Neuronal stem cell (in vitro differentiated cells): ENCODE data around the gene KREMEN1. TPM values are rescaled to one million over a fixed set of nuclear protein-coding genes. Genes with fewer than 3 reads are reported as not detected.
A peak's percentile ranks its signal among the peaks of the same experiment; 100 is the strongest.

ENCODE experiments used
- DNase-seq: peaks from one replicate; pipeline ENCODE4 v3.0.0-alpha.2; 2013; ENCODE audit warnings: low spot score
- H2AFZ ChIP-seq: one replicate; pipeline ENCODE4 v1.6.1; 2013; ENCODE audit warnings: mild to moderate bottlenecking, low read length, inconsistent platforms
- H2AK5ac ChIP-seq: 2 replicates; pipeline ENCODE4 v1.6.1; 2013; ENCODE audit warnings: low read depth, mild to moderate bottlenecking, inconsistent platforms, low read length, moderate library complexity, mixed read lengths
- H2BK120ac ChIP-seq: 2 replicates; pipeline ENCODE4 v1.6.1; 2013; ENCODE audit warnings: low read depth, mild to moderate bottlenecking, inconsistent platforms, low read length, moderate library complexity, mixed read lengths
- H2BK12ac ChIP-seq: one replicate; pipeline ENCODE4 v1.6.1; 2013; ENCODE audit warnings: low read length, inconsistent platforms
- H2BK15ac ChIP-seq: 2 replicates; pipeline ENCODE4 v1.6.1; 2013; ENCODE audit warnings: mild to moderate bottlenecking, low read length, inconsistent platforms, mixed read lengths
- H2BK5ac ChIP-seq: one replicate; pipeline ENCODE4 v1.6.1; 2013; ENCODE audit warnings: inconsistent platforms, mild to moderate bottlenecking, low read length, moderate library complexity
- H3K14ac ChIP-seq: one replicate; pipeline ENCODE4 v1.6.1; 2013; ENCODE audit warnings: low read length, inconsistent platforms
- H3K18ac ChIP-seq: 2 replicates; pipeline ENCODE4 v1.6.1; 2013; ENCODE audit warnings: low read length, inconsistent platforms
- H3K23ac ChIP-seq: 2 replicates; pipeline ENCODE4 v1.6.1; 2013; ENCODE audit warnings: low read depth, mild to moderate bottlenecking, mixed read lengths, low read length, inconsistent platforms; ENCODE audit not compliant: poor library complexity
- H3K27ac ChIP-seq: replicated peaks from 3 replicates; pipeline ENCODE4 v1.5.1; 2013; ENCODE audit warnings: low read length, inconsistent platforms
- H3K27me3 ChIP-seq, 3 experiments: 2 replicates each; pipeline ENCODE4 v1.6.1; 2013; ENCODE audit warnings: low read length in 3 of 3, mild to moderate bottlenecking in 2 of 3, inconsistent platforms in 1 of 3, low read depth in 1 of 3, mixed read lengths in 1 of 3, moderate library complexity in 1 of 3; ENCODE audit not compliant: control insufficient read depth in 3 of 3, insufficient read depth in 3 of 3
- H3K36me3 ChIP-seq, 2 donors: replicated peaks in 1 of 2; 2 replicates each; pipeline ENCODE4 v1.6.1; 2013; ENCODE audit warnings: low read length in 2 of 2; ENCODE audit not compliant: control insufficient read depth in 2 of 2, insufficient read depth in 2 of 2
- H3K4ac ChIP-seq: 2 replicates; pipeline ENCODE4 v1.6.1; 2013; ENCODE audit warnings: inconsistent platforms, mild to moderate bottlenecking, low read length, moderate library complexity
- H3K4me1 ChIP-seq, 2 donors: 1 replicate in 1 of 2; 2 replicates in 1 of 2; pipeline ENCODE4 v1.6.1; 2013; ENCODE audit warnings: low read length in 2 of 2, low read depth in 1 of 2; ENCODE audit not compliant: control insufficient read depth in 2 of 2, insufficient read depth in 1 of 2
- H3K4me2 ChIP-seq: one replicate; pipeline ENCODE4 v1.6.1; 2013; ENCODE audit warnings: mild to moderate bottlenecking, low read length, inconsistent platforms; ENCODE audit not compliant: insufficient read depth, poor library complexity, severe bottlenecking
- H3K4me3 ChIP-seq, 2 donors: 2 replicates each; pipeline ENCODE4 v1.5.1; 2013; ENCODE audit warnings: low read length in 2 of 2, mild to moderate bottlenecking in 2 of 2, inconsistent platforms in 1 of 2, moderate library complexity in 1 of 2
- H3K79me1 ChIP-seq: one replicate; pipeline ENCODE4 v1.6.1; 2013; ENCODE audit warnings: low read depth, mild to moderate bottlenecking, inconsistent platforms, low read length, moderate library complexity
- H3K9ac ChIP-seq: one replicate; pipeline ENCODE4 v1.6.1; 2013; ENCODE audit warnings: mild to moderate bottlenecking, low read depth, low read length, inconsistent platforms; ENCODE audit not compliant: poor library complexity
- H3K9me3 ChIP-seq, 2 donors: replicated peaks in 1 of 2; 2 replicates each; pipeline versions ENCODE3 to v1.6.1; 2013; ENCODE audit warnings: low read length in 2 of 2, mild to moderate bottlenecking in 2 of 2, inconsistent platforms in 1 of 2, low read depth in 1 of 2, mixed read lengths in 1 of 2, moderate library complexity in 1 of 2; ENCODE audit not compliant: control insufficient read depth in 2 of 2, insufficient read depth in 1 of 2
- H4K8ac ChIP-seq: one replicate; pipeline ENCODE4 v1.6.1; 2013; ENCODE audit warnings: low read depth, mild to moderate bottlenecking, inconsistent platforms, low read length, moderate library complexity
- H4K91ac ChIP-seq: one replicate; pipeline ENCODE4 v1.6.1; 2013; ENCODE audit warnings: low read length, low read depth, mild to moderate bottlenecking, inconsistent platforms; ENCODE audit not compliant: poor library complexity
- WGBS, 2 donors: extraction: QIAGEN DNeasy Blood & Tissue Kit; methylation state at CpG; one replicate each; pipeline ENCODE4 v1.1.7; 2013; ENCODE audit warnings: missing lambda C conversion rate in 2 of 2, mixed read lengths in 1 of 2; ENCODE audit not compliant: insufficient read length in 2 of 2, insufficient replicate concordance in 1 of 2; ENCODE audit errors: extremely low coverage in 2 of 2; 5-methylcytosine and 5-hydroxymethylcytosine counted together
- polyA plus RNA-seq, 2 experiments: library from polyadenylated mRNA; stranded (reverse); fragments of 200-250 nt; gene quantifications; one replicate each; pipeline ENCODE4 v1.2.3, GENCODE V29; 2013

The KREMEN1 gene, protein sequence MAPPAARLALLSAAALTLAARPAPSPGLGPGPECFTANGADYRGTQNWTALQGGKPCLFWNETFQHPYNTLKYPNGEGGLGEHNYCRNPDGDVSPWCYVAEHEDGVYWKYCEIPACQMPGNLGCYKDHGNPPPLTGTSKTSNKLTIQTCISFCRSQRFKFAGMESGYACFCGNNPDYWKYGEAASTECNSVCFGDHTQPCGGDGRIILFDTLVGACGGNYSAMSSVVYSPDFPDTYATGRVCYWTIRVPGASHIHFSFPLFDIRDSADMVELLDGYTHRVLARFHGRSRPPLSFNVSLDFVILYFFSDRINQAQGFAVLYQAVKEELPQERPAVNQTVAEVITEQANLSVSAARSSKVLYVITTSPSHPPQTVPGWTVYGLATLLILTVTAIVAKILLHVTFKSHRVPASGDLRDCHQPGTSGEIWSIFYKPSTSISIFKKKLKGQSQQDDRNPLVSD
- 2.0 TPM for polyA plus RNA-seq (2013, experiment 1 of 2)
- polyA plus RNA-seq (2013, experiment 2 of 2): 2.2 TPM

DNA sequence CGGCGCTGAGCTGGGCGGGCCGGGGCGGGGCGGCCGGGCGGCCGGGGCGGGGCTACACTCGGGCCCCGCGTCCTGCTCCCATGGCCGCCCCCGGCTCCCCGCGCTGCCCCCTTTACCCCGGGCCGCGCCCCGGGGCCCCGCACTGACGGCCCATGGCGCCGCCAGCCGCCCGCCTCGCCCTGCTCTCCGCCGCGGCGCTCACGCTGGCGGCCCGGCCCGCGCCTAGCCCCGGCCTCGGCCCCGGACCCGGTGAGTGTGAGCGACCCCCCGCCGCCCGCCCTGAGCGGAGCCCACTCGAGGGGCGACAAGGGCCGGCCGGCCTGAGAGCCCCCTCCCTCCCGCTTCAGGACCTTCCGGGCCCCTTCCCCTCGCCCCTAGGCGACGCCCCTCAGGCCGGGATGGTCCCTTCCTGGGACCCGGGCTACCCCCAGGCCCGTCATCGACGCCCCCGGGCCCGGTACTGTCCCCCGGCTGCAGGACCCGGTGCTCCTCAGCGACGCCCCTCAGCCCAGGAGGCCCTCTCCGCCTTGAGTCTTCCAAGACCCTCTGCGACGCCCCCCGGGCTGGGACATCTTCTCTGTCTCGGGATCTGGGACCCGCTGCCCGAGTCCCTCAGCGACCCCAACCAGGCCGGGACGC, at the start of gene KREMEN1:
TSS of gene KREMEN1 (plus strand) at position 57 of the 639 bp plus-strand sequence. CDS start at position 153, 96 bp downstream.
- peak within 1 kb of the TSS; percentile 87 for H3K4me2 ChIP-seq
- H3K14ac ChIP-seq: peak within 1 kb of the TSS; percentile 28
- no peak within 1 kb of the TSS for H2BK5ac ChIP-seq
- no peak within 1 kb of the TSS for H3K4ac ChIP-seq
- H3K4me1 ChIP-seq: peaks cover 7 to 10% of the 10 kb centered on the region in 2 donors
- H4K8ac ChIP-seq: peak within 1 kb of the TSS; percentile 57
- peak within 1 kb of the TSS; percentile 92 for H3K18ac ChIP-seq
- H3K9ac ChIP-seq: peak within 1 kb of the TSS; percentile 72
- H3K79me1 ChIP-seq: no peaks in the 10 kb centered on the region
- H2BK120ac ChIP-seq: no peak within 1 kb of the TSS
- peak within 1 kb of the TSS; percentile 86 for H2AFZ ChIP-seq
- H3K36me3 ChIP-seq: peaks cover 0 to 14% of the 10 kb centered on the region in 2 donors
- H3K27me3 ChIP-seq: peaks cover 0 to 54% (median 14%) of the 10 kb centered on the region in 3 experiments
- DNase-seq: no peak
- H3K9me3 ChIP-seq: no peaks in the 10 kb centered on the region
- H3K27ac ChIP-seq: no peak within 1 kb of the TSS
- no peak within 1 kb of the TSS for H2BK12ac ChIP-seq
- H3K23ac ChIP-seq: no peak within 1 kb of the TSS
- peak within 1 kb of the TSS; percentile 30 for H2BK15ac ChIP-seq
- H2AK5ac ChIP-seq: peak within 1 kb of the TSS; percentile 71
- H4K91ac ChIP-seq: no peak within 1 kb of the TSS
- peak within 1 kb of the TSS; percentile 79 to 87 for H3K4me3 ChIP-seq
- no CpG with 5 or more reads among the region's 76 CpGs for WGBS, 2 donors

- H2BK120ac ChIP-seq: no peak overlapping the region
- H3K9me3 ChIP-seq: no peaks in the 10 kb centered on the region
- no peaks in the 10 kb centered on the region for H3K79me1 ChIP-seq
- H2BK12ac ChIP-seq: no peak overlapping the region
- no peak overlapping the region for H4K8ac ChIP-seq
- no peak overlapping the region for H2BK15ac ChIP-seq
- no peak overlapping the region for H2BK5ac ChIP-seq
- H4K91ac ChIP-seq: no peak overlapping the region
- no peak for DNase-seq
- H2AK5ac ChIP-seq: no peak overlapping the region
- H3K27ac ChIP-seq: no peak overlapping the region
- H3K9ac ChIP-seq: no peak overlapping the region
- no peak overlapping the region for H3K18ac ChIP-seq
- WGBS, 2 donors: no CpG with 5 or more reads among the region's 3 CpGs
- H3K4me3 ChIP-seq: no peak overlapping the region
- H3K4me1 ChIP-seq: peaks cover 3% of the 10 kb centered on the region in 2 donors
- H2AFZ ChIP-seq: no peak overlapping the region
- peak overlapping the region; percentile 8 for H3K23ac ChIP-seq
- H3K27me3 ChIP-seq: no peaks in the 10 kb centered on the region
- H3K4me2 ChIP-seq: no peak overlapping the region
- H3K14ac ChIP-seq: no peak overlapping the region
- H3K4ac ChIP-seq: no peak overlapping the region
- peaks cover 2 to 13% of the 10 kb centered on the region in 2 donors for H3K36me3 ChIP-seq
Observed at GRCh38 chr22:29023172-29023796, 49.6 kb upstream of the KREMEN1 start.

- WGBS, 2 donors: no CpG with 5 or more reads among the region's 3 CpGs
- H2BK15ac ChIP-seq: no peak overlapping the region
- H2AFZ ChIP-seq: no peak overlapping the region
- H2BK12ac ChIP-seq: no peak overlapping the region
- H3K9me3 ChIP-seq: no peaks in the 10 kb centered on the region
- no peak overlapping the region for H2BK5ac ChIP-seq
- no peak overlapping the region for H4K91ac ChIP-seq
- no peak overlapping the region for H3K4me3 ChIP-seq
- no peak overlapping the region for H2AK5ac ChIP-seq
- H3K4me2 ChIP-seq: no peak overlapping the region
- H3K36me3 ChIP-seq: peaks cover 2 to 18% of the 10 kb centered on the region in 2 donors
- H3K23ac ChIP-seq: no peak overlapping the region
- H3K27me3 ChIP-seq: no peaks in the 10 kb centered on the region
- no peak overlapping the region for H4K8ac ChIP-seq
- no peak overlapping the region for H2BK120ac ChIP-seq
- DNase-seq: no peak
- H3K27ac ChIP-seq: no peak overlapping the region
- no peak overlapping the region for H3K18ac ChIP-seq
- H3K9ac ChIP-seq: no peak overlapping the region
- peaks cover 14 to 18% of the 10 kb centered on the region in 2 donors for H3K4me1 ChIP-seq
- H3K14ac ChIP-seq: no peak overlapping the region
- peaks cover 1% of the 10 kb centered on the region for H3K79me1 ChIP-seq
- H3K4ac ChIP-seq: no peak overlapping the region
Observed at GRCh38 chr22:29026579-29026978, 46.3 kb upstream of the KREMEN1 start.
